ENCODE measurements around the gene WNT9A.

The WNT9A gene

GRCh38 chr1:227947386-227947675 is 401 bp downstream of the WNT9A start:
- peak overlapping the region; percentile 64 for H3K4me3 ChIP-seq (ENCODE audit: low read depth, low read length)
- no peak for TF ChIP-seq CTCF (IDR thresholded peaks at IDR 0.05; ENCODE audit: low read depth, low read length)

GRCh38 chr1:227946624-227947385 is 927 bp downstream of the WNT9A start:
- TF ChIP-seq CTCF (IDR thresholded peaks at IDR 0.05; ENCODE audit: low read depth, low read length), result peak; percentile 47
- peak overlapping the region; percentile 64 for H3K4me3 ChIP-seq (ENCODE audit: low read depth, low read length)

GRCh38 chr1:227945891-227946623 is 1.7 kb downstream of the WNT9A start:
- peak overlapping the region; percentile 64 for H3K4me3 ChIP-seq (ENCODE audit: low read depth, low read length)
- TF ChIP-seq CTCF (IDR thresholded peaks at IDR 0.05; ENCODE audit: low read depth, low read length), result no peak

GRCh38 chr1:227944931-227945890 is 2.5 kb downstream of the WNT9A start:
- TF ChIP-seq CTCF (IDR thresholded peaks at IDR 0.05; ENCODE audit: low read depth, low read length), result no peak
- H3K4me3 ChIP-seq (ENCODE audit: low read depth, low read length), result no peak overlapping the region

- TF ChIP-seq CTCF (IDR thresholded peaks at IDR 0.05; ENCODE audit: low read depth, low read length), result no peak
- H3K4me3 ChIP-seq (ENCODE audit: low read depth, low read length), result no peak overlapping the region
These were observed 3.4 kb downstream of the WNT9A start for GRCh38 chr1:227944090-227944930.

GRCh38 chr1:227943381-227944089 is 4.2 kb downstream of the WNT9A start:
- TF ChIP-seq CTCF (IDR thresholded peaks at IDR 0.05; ENCODE audit: low read depth, low read length), result no peak
- H3K4me3 ChIP-seq (ENCODE audit: low read depth, low read length), result no peak overlapping the region

All from WI38 (cell line).